ENCODE measurements around the gene MSRB1.

GRCh38 chr16:1923299-1924034, 19.5 kb downstream of the MSRB1 start:
- TF ChIP-seq CTCF (conservative IDR thresholded peaks at IDR 0.05 in 1 of 2, IDR thresholded peaks at IDR 0.05 in 1 of 2; ENCODE audit: low read depth in 1 of 2, low read length in 2 of 2) (peak in 1 of 2 donors; percentile 31), EZH2 (IDR thresholded peaks at IDR 0.05; ENCODE audit: low read length, missing control alignments) (no peak)
